ENCODE measurements around the gene SLC25A30.
"Not testable (repeated sequence)": the region's sequence is repeated elsewhere in the genome, so short reads cannot be mapped to it uniquely, and the experiment has no call there.

SLC25A30 gene

DNA sequence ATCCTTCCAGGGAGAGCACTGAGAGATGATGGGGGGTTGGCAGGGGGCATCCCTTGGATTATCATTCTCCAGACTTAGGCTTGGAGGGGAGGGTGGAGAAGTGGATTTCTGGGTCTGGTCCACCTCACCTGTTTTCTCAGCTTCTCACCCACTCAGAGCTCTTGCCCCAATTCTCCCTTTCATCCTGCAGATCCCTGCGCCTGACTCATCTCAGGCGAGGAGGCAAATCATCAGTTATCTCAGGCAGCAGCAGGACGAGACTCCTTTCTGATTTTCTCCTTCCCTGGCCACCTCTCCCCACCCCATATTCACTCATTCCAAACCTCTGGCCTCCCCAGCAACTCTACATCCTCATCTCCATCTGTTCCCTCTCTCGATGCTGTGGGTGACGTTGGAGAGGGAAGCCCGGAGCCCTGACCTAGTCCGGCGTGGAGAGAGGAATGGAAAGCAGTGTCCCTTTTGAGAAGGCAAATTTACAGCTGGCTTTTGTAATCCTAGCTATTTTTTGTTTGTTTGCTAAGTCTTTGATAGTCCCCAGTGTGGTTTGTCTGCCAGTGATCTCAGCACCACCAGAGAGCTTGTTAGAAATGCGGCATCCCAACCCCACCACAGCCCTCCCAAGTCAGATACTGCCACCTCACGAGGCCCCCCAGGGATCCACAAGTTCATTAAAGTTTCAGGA is 53.2 kb downstream of the SLC25A30 start:
- DNase-seq = no peak

DNA sequence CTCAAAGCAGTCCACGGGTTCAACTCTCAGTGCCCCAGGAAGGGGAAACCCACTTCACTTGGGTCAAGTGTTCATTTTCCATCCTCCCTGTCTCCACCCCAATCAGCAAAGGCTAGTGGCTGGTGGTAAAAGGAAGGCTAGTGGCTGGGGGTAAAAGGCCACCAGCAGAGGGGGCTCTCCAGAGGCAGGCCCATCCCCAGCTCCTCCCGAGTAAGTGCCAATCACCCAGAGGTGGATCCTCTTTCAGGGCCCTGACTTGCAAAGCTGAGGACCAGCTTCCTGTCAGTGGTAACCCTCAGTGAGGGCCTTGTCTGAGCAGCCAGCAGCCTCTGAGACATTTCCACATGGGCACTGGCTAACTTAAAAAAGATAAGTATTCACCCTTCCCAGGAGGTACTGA is 55.2 kb downstream of the SLC25A30 start:
- no peak for DNase-seq

DNA sequence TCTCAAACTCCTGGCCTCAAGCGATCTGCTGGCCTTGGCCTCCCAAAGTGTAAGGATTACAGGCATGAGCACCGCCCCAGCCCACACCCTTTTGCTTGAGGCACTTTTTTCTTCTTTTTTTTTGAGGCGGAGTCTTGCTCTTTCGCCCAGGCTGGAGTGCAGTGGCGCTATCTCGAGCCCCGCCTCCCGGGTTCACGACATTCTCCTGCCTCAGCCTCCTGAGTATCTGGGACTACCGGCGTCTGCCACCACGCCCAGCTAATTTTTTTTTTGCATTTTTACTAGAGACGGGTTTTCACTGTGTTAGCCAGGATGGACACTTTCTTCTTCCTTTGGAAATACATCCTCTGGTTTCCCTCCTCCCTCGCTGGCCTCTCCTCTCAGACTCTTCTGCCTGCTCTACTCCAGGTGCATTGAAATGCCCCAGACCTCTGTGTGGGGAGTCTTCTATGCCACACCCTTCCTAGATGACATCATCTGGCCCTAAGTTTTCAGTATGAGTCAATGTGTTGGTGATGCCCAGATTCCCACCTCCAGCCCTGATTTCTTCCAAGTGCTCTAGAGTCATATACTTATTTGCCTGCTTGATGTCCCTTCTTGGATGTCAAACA is 56.5 kb downstream of the SLC25A30 start:
- DNase-seq = no peak

DNA sequence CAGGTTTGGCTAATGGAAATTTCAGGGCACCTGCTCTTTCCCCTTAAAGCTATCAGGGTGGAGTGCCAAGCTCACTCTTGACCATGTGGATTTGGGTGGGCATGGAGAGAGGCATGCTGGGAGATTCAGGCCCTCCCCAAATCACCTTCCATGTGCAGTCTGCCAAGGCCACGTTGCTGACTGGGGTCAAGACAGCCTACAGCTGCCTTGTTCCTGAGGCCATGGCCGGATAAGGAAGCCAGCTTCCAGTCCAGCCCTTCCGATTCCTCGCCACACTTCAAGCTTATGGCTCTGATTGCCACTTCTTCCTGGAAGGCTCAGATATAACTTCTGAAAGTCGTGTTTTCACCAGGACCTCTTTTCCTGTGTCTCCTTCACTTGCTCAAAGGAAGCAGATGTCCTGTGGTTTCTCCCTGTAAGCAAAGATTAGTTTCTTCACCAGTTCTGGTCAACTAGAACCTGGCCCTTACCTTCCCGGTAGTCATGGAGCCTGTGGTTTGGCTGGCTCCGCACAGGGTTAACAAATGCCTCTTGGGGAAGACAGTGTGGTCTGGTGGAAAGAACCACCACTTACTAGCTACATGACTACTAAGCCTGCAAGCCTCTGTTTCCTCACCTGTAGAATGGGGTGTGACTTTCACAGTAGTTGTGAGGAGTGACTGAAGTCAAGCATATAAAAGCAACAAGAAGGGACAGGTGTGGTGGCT is 61.1 kb downstream of the SLC25A30 start:
- no peak for DNase-seq

DNA sequence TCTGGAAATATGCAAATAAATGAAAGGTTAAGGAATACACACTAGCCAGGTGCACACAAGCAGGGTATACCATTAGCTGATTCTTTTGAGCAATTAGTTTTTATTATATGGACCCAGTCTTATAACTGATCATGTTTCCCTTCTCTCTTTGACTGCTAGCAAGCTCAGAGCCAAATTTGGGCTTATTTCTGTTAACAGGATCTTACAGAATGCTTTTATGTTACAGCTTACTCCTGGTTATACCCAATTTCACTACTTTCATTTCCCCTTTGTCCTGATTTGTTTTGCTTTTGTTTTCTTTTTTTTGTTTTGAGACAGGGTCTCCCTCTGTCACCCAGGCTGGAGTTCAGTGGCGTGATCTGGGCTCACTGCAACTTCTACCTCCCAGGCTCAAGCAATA is 64.3 kb downstream of the SLC25A30 start:
- DNase-seq = no peak

DNA sequence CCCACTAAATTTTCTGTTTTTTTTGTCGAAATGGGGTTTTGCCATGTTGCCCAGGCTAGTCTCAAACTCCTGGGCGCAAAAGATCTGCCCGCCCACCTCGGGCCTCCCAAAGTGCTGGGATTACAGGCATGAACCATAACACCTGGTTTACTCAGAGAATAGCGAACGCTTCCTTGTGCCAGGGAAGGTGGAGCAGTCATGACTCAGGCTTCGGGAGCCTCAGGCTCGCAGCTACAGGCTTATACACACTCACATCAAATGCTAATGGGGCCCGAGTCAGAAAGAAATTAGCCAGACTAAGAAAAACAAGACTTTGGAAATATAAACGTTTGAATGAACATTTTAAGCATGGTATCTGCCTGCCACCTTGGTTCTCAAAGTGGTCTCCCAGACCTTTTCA is 66.1 kb downstream of the SLC25A30 start:
- no peak for DNase-seq

DNA sequence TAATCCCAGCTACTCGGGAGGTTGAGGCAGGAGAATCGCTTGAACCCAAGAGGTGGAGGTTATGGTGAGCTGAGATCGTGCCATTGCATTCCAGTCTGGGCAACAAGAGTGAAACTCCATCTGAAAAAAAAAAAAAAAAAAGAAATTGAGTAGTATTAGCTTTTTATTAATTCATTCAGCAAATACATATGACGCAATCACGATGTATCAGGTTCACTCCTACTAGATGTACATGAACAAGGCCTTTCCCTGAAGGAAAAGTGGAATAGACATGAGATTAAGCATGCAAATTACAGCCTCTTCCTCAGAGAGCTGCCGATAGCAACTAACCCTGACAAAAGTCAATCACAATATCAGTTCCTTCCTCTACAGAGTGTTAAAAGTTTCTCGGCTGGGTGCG is 68.0 kb downstream of the SLC25A30 start:
- DNase-seq = no peak

DNA sequence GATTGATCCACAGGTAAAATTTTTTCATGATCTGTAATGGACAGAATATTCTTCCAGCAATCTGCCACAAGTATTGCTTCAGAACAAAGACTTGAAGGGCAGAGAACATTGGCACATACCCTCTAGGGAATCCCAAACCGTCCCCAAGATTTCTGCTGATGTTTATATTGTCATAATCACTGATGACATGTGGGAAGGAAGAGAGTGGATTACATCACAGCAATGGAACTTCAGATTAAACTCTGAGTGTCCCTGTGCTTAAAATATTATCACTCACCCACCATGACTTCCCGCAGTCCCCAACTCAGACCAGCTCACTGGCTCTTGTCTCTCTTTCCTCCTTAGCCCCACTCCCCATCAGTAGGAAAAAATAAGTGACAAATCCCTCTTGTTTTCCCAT is 68.7 kb downstream of the SLC25A30 start:
- no peak for DNase-seq

DNA sequence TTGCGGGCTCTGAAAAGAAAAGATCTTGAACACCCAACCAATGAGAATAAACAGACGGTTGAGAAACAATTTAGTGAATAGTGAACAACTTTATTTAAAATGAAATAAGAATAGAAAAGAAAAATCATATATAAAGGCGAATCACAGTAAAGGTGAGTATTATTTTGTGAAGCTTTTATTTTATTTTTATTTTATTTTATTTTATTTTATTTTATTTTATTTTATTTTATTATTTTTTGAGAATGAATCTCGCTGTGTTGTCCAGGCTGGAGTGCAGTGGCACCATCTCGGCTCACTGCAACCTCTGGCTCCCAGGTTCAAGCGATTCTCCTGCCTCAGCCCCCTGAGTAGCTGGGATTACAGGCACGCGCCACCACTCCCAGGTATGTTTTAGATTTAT is 74.1 kb downstream of the SLC25A30 start:
- not testable (repeated sequence) for DNase-seq

Measured in activated T-cell treated with anti-CD3 and anti-CD28 coated beads for 4 hours (primary cell).